Right kidney (tissue), 1 donor: ENCODE measurements around the gene CPN1.
"Not testable (repeated sequence)": the region's sequence is repeated elsewhere in the genome, so short reads cannot be mapped to it uniquely, and the experiment has no call there.

Experiments used
- DNase-seq: peaks from one replicate; pipeline ENCODE4 v3.0.0-alpha.2; 2016

The CPN1 gene

DNA sequence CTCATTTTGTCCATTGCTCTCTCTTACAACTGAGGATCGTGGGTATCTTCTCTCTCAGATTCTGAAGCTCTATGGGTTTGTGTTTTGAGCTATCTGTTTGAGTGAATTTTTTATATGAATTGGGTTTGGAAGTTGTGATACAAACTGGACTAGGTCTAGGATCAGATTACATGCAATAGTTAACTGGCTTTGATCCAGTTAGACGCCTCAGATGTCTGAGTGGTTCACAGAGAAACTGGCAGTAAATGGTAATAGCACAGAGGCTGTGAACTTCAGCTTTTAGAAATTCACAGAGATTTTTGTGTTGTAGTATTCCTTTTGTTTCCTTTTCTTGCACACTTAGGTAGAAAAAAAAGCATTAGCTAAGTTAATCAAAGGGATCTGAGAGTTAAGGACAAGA, 59.3 kb downstream of the CPN1 start:
- DNase-seq: no peak

DNA sequence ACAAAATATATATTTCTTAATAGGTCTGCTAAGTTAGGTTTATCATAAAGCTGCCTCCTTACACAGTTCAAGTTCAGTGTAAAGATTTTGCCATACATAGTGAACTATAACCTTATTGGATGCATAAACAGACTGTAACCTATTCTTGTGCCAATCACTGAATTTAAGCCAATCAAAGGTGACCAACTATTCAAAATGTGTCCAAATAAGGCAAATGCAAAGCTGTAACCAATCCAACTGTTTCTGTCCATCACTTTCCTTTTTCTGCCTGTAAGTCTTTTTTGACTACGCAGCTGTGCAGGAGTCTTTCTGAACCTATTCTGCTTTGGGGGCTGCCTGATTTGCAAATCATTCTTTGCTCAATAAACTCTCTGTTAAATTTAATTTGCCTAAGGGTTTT, 60.3 kb downstream of the CPN1 start:
- DNase-seq: no peak

DNA sequence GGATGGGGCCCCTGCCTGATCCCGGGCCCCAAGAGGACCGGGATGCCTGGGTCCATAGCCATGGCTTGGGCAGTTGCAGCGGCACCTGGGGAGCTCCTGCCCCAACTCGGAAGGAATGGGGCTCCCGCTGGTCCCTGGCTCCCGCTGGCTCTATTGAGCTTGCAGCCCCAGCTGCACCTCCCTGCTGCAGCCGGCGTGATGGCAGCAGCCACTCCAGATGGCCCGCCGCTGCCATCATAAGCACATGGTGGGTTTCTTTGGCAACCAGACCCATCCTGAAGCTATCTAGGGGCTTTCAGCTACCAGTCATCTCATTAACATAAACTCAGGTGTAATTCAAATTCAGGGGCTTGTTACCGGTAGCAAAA, 60.8 kb downstream of the CPN1 start:
- no peak for DNase-seq

DNA sequence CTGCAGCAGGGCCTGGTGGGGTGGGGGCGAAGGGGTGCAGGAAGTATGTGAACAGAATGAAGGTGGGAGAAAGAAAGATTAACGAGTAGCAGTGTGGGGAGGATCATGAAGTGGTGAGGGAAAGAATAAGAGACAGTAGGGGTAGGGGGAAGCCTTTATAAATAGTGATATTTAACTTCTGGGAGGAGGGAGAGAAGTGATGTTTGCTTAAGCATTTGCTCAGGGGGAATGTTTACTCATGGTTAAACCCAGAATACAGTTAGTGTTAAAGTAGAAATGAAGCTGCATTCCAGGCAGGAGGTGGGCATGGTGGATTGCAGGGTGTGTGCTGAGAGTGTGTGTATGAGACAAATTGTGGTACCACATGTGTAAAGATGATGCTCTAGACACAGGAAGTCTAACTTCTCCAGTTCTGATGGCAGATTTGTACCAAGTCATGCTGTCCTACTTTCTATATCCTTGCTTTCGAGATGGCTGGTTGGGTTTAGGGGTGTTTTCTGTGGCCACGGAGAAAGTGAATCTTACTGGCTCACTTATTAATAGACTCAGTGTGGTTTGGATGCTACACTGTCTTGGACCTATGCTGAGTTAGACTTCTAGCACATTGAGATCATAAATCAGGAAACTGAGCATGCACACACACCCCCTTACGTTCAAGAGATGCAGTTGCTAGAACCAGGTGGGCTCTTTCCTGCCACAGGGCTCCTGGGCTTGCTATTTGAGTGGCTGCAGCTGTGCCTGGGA, 61.4 kb downstream of the CPN1 start:
- no peak for DNase-seq

DNA sequence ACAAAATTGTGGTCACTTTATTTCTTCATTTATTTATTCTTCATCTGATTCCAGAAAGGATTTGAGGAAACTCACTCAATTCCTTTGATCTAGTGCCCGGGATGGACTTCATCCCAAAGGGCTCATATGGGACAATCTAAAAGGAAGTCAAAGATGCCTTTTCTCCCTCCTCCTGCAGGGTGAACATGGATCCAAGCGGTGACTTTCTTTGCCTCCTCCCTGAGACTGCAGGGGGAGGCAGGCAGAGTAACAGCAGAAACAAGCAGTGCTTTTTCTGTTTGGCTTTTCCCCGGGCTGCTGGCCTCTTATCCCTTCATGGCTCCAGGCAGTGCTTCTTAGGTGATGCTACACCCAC, 61.9 kb downstream of the CPN1 start:
- DNase-seq: no peak

DNA sequence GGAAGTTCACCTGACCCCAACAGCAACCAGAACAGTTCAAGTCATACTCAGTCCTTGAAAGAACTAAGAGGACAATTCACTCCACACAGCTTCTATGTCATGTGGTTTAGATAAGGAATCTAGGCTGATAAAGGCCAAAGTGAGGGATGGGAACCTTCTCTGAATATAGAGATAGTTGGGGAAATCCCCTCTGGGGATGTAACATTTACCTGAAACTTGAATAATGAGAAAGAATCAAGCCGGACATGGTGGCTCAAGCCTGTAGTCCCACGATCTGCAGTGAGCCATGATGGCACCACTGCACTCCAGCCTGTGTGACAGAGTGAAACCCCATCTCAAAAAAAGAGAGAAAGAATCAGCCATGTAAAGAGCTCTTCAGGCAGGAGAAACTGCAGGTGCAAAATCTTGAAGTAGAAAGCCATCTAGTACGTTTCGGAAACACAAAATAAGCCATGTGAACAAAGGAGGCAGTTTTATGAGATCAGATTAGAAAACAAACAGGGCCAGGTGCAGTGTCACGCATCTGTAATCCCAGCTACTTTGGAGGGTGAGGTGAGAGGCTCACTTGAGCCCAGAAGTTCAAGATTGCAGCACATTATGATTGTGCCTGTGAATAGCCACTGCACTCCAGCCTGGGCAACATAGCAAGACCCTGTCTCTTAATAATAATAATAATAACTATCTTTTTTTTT, 67.5 kb downstream of the CPN1 start:
- no peak for DNase-seq

DNA sequence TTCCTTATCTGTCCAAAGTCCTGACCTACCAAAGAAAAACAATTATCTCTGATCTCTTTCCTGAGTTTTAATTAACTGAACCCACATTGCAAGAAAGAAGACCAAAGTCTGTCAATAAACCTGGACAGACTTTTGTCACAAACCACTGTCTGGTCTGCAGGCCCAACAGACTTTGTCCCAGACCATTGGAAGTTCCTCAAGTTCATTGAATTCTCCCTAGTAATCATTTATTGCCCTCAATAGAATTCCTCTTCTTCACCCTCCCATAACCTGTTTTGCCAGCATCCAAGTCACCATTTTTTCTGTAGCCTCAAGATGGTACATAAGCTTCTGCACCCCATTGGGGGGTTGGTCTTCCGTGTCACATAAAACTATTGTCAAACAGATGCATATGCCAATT, 68.0 kb downstream of the CPN1 start:
- no peak for DNase-seq

DNA sequence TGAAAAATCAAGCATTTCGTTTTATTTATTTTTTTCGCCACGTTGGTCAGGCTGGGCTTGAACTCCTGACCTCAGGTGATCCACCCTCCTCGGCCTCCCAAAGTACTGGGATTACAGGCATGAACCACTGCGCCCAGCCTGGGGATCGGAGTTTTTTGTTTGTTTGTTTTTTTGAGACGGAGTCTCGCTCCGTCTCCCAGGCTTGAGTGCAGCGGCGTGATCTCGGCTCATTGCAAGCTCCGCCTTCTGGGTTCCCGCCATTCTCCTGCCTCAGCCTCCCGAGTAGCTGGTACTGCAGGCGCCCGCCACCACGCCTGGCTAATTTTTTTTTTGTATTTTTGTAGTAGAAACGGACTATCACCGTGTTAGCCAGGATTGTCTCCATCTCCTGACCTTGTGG, 69.8 kb downstream of the CPN1 start:
- not testable (repeated sequence) for DNase-seq

DNA sequence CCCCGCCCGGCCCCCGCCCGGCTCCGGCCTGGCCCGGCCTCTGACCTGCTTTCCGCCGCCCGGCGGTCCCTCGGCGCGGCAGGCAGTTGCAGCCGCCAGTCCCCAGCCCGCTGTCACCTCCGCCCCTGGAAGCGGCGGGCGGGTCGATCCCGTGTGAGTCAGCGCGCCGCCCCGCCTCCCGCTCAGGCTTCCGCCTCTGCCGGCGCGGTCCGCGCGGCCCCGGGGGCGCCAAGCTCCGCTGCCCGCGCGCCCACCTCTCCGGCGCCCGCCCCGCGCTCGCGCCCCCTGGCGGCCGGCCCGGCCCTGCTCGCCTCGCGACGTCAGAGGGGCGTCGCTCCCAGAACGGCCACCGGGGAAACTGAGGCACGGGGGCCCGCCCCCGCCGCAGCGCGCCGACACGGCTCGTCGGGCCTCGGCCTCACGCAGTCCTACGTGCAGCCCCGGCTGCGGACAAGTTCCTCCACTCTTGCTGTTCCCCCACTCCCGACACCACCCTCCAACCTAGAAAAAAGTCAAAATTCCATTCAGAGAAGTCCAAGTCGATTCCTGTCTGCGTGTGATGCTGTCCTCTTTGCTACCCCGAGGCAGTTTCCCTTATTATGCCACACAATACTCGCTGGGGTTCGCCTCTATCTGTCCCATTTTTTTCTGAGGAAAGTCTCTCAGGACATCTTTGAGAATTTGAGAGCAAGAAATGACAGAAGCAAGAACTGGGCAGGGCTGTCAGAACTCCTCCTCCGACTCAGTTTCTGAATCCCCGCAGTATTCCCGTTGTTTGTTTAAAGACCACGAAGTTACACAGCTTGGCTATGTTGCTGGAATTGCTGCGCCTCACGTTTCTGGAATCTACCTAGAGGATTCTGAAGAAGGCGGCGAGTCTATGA, 71.6 kb downstream of the CPN1 start, which contains the start of gene DNMBP:
TSS of gene DNMBP (minus strand) at position 155 of the 884 bp plus-strand sequence. CDS start 37,823 bp downstream, outside the sequence.
- peak; percentile 86 for DNase-seq

DNA sequence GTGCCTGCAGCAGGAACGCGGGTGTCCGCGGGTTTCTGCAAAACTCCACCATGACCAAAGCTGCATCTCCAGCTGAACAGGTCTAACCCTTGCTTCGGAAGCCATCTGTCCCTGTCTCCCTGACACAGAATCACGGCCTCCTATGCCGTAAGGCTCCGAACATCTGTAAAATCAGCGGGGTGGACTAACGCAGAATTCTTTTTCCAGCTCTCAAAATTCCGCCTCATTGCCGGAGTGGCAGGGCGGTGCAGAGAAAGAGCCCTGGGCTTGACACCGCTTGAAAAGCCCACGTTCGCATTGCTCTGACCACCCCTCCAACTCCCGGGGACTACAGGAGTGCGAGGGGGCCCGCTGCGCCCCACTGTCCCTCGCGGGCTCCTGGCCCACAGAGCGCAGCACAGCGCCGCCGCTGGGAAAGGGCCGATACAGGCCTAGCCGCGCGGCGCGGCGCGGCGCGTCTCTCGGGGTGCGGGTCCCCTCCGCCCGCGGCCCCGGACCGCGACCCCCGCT, 72.3 kb downstream of the CPN1 start:
- DNase-seq: peak; percentile 84

DNA sequence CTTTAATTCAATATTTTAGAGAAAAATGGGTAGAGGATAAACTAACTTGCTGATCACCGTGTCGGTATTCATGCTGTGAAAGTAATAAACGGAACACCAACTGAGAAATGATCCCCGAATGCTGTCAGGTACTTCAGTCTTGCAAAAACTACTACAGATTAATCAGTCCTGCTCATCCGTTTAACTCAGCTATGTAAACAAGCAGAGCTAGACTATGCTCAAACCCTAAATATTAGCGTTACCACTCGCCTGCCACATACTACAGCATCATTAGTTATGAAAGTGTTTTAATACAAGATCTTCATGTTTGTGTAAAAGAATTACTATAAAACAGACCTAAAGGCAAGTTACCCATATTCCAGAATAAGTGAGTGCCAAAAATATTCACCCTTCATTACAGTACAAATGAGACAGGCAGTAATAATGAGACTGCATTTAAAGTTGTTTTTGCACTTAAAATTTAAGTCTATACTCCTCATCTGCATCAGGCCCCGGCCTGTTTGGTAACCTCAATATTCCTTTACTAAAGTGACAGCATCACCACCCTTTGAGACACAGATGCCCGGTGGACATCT, 72.9 kb downstream of the CPN1 start:
- no peak for DNase-seq

DNA sequence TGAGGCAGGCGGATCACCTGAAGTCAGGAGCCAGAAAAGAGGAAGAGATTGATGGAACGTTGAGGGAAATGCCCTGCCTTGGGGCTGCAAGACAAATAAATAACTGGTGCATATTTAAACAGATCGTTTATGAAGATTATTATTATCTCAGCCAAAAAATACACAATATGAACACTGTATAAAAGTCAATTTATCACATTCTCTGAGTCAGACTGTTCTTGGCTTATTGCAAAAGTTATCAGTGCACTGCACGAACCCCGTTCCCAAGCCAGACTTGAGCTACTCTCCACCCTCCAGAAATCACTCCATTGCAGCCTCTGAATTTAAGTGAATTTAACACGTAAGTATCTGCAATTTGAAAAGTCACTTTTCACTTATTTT, 73.5 kb downstream of the CPN1 start:
- no peak for DNase-seq

DNA sequence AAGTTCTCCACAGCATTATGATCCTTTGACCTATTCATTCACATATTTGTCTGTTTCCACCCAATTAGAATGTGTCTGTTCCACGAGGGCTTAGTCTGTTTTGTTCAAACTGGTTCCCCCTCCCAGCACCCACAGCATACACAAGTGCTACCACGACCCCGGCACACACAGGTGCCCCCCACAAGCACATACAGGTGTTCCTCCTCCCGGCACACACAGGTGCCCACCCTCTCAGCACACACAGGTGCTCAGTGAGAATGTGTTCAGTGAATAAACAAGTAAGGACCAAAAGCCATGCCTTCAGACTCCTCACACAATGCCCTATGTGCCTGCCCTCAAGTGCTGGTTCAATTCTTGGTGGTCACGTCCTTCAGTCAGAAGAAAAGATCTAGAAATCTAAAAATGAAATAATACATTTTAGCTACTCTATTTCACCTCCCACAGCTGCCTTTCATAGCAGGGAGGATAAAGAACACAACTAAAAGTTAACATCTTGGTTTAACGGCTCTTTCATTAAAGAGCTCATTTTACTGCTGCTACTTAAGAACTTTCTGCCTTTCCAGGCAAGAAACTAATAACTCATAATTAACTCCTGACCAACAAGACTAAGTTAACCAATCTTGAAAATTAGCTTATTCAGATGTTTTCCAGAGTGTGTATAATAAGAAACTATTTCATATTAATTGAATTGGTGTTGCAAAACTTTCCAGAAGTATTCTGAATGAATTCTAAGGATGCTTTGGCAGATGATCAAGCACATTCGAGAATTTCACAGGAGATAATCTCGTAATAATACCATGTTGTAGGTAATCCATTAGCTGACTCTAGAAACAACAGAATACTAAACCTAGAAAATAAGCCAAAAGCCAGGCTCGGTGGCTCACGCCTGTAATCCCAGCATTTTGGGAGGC, 74.2 kb downstream of the CPN1 start:
- no peak for DNase-seq

DNA sequence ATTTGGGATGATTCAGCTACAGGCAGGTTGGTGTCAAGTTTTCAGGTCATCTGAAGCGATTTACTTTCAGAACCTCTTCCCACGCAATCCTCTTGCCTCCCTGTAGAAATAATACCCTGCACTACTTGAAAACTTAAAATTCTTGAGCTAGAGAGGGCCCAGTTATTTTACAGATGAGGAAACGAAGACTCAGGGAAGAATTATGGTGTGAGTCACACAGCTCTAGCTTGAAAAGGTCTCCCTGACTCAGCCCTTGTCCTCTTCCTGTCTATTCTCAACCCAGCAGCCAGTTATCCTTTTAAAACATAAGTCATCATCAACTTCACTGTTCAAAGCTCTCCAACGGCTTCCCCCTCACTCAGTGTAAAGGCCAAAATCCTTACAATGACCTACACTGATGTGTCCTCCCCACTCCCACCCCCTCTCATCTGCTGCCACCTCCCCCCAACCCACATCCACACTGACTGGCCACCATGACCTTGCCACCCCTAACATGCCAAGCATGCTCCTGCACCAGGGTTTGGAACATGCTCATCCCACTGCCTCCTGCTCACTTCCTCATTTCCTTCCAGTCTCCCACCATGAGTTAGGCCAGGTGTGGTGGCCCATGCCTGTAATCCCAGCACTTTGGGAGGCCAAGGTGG, 75.3 kb downstream of the CPN1 start:
- DNase-seq: no peak

DNA sequence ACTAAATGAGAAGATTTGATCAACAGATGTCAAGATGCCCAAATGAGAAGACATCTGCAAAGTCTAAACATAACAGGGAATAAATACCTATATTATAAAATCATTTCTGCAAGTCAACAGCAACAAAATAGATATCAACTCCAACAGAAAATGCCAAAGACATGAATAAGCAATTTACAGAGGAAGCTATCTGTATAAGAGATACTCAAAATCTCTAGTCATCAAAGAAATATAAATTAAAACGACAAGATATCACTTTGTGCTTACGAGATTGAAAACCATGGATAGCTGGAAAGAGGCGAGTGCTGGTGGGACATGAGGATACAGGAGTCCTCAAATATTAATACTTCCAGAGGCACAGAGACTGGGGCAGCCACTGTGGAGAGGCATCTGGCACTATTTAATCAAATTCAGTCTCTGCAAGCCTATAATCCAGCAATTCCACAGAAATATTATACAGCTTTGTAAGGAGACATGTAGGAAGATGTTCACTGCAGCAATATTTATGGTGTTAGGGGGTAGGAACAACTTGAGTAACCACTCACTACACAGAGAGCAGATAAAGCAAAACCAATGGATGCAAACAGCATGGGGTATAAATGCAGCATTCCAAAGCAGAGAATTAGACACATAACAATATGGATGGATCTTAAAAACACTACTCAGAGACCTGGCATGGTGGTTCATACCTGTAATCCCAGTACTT, 76.7 kb downstream of the CPN1 start:
- no peak for DNase-seq

DNA sequence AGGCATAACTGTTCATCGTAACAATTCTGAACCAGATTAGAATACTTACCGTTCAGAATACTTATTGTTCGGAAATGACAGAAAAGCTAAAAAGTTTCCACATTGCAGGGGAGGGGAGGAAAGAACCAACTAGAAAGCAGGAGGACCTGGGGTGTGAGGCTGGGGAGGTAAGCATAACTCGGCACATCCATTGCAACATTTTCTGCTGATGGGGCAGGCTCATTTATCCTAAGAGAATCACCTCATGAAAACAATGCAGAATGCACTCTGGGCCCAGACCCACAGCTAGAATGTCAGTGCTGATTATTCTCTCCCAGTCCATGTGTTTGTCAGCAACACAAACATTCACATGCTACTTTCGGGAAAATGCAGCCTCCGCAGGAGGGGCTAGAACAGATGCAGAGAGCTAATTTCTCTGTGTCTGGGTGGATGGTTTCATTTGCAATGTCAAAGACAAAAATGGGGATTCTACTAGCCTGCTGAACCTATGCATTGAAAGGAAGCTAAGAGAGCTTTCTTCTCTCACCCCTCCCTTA, 81.5 kb downstream of the CPN1 start:
- DNase-seq: no peak

DNA sequence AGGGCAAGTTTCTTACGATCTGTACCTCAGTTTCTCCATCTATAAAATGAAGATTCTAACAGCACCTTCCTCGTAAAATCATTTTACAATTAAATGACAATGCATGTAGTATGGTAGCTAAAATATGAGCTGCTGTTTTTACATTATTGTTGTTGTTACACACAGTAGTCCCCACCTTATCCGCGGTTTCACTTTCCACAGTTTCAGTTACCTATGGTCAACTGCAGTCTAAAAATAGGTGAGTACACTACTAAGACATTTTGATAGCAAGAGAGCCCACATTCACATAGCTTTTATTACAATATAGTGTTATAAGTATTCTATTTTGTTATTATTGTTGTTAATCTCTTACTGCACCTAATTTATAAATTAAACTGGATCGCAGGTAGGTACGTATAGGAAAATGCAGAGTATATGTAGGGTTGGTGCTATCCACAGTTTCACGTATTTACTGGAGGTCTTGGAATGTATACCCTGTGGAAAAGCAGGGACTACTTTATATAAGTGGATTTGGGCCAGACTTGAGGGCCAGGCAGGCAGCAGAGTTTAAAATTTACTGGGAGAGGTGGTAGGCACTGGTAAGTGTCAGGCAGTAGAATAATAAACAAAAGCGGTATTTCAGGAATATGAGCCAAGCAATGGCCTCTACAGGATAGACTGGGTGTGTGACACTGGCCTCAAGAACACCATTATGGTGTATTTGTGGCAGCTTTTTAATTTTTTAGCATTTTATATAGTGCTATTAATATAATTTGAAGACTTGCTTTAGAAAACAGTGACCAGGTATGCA, 82.2 kb downstream of the CPN1 start:
- DNase-seq: no peak

DNA sequence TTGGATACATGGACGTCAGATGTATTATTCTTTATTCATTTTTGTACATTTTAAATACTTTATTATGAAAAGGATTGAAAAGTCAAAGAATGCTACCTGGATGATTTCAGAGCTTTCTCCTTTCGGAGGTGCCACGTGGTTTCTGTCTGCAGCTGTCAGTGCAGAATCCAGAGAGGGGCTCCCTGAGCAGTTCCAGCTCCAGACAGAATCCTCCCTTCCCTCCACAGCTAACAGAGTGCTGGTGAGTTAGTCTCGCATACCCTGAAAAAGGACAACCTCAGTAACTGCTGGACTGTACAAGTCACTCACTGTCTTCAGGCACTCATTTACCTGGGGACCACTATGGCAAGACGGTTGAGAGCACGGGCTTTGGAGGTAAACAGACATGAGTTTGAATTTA, 82.8 kb downstream of the CPN1 start:
- DNase-seq: no peak
